Spleen (tissue), 11 donors: ENCODE results near the gene NPTX1. TPM values are rescaled to one million over a fixed set of nuclear protein-coding genes. Genes with fewer than 3 reads are reported as not detected.

Source experiments
- DNase-seq: peaks from one replicate; pipeline ENCODE4 v3.0.0-alpha.2; 2020
- H3K27ac ChIP-seq, 8 donors: fragments of 200-600 bp; sonication (generic) in 7 of 8; 1 replicate in 4 of 8; 2 replicates in 4 of 8; pipeline versions ENCODE4 v1.5.0 to v1.8.0; 2016 to 2021; ENCODE audit warnings: inconsistent platforms in 4 of 8, mild to moderate bottlenecking in 4 of 8, moderate library complexity in 1 of 8
- H3K27me3 ChIP-seq, 7 donors: fragments of 200-600 bp; sonication (generic) in 6 of 7; replicated peaks in 1 of 7; 1 replicate in 4 of 7; 2 replicates in 3 of 7; pipeline versions ENCODE4 v1.5.0 to v1.8.0; 2016 to 2021; ENCODE audit warnings: inconsistent platforms in 3 of 7, mild to moderate bottlenecking in 1 of 7
- H3K36me3 ChIP-seq, 6 donors: fragments of 200-600 bp; sonication (generic) in 5 of 6; 1 replicate in 4 of 6; 2 replicates in 2 of 6; pipeline versions ENCODE4 v1.5.0 to v1.8.0; 2016 to 2021; ENCODE audit warnings: inconsistent platforms in 2 of 6
- H3K4me1 ChIP-seq, 6 donors: fragments of 200-600 bp; sonication (generic) in 5 of 6; 1 replicate in 3 of 6; 2 replicates in 3 of 6; pipeline versions ENCODE4 v1.5.0 to v1.8.0; 2016 to 2021; ENCODE audit warnings: inconsistent platforms in 3 of 6
- H3K4me3 ChIP-seq, 8 donors: fragments of 200-600 bp; sonication (generic) in 7 of 8; 1 replicate in 4 of 8; 2 replicates in 4 of 8; pipeline versions ENCODE4 v1.5.0 to v1.8.0; 2016 to 2021; ENCODE audit warnings: inconsistent platforms in 4 of 8, mild to moderate bottlenecking in 4 of 8, moderate library complexity in 2 of 8
- H3K9me3 ChIP-seq, 8 donors: fragments of 200-600 bp; sonication (generic) in 7 of 8; 1 replicate in 4 of 8; 2 replicates in 4 of 8; pipeline versions ENCODE4 v1.5.0 to v1.8.0; 2016 to 2021; ENCODE audit warnings: inconsistent platforms in 4 of 8
- CTCF ChIP-seq, 11 experiments: fragments of 200-600 bp in 7 of 11; fragments of 450-650 bp in 4 of 11; sonication (generic) in 4 of 11; IDR thresholded peaks in 8 of 11; conservative IDR thresholded peaks in 3 of 11; 1 replicate in 7 of 11; 2 replicates in 4 of 11; pipeline versions ENCODE4 v1.4.0 to v1.8.0; 2016 to 2021; ENCODE audit warnings: antibody characterized with exemption in 11 of 11, inconsistent platforms in 4 of 11, mild to moderate bottlenecking in 1 of 11
- POLR2A ChIP-seq, 3 donors: fragments of 450-650 bp; IDR thresholded peaks; one replicate each; pipeline ENCODE4 v1.5.1; 2017; ENCODE audit warnings: antibody characterized with exemption in 3 of 3, mild to moderate bottlenecking in 1 of 3
- POLR2AphosphoS5 ChIP-seq, 3 donors: sonication (generic); formaldehyde crosslinking; IDR thresholded peaks; one replicate each; pipeline ENCODE4 v1.5.1; 2017; ENCODE audit warnings: antibody characterized with exemption in 3 of 3
- WGBS, 5 donors: extraction: QIAGEN DNeasy Blood & Tissue Kit in 3 of 5; methylation state at CpG; one replicate each; pipeline versions ENCODE4 v1.1.5 to v1.1.7; 2013 to 2018; 5-methylcytosine and 5-hydroxymethylcytosine counted together
- intact Hi-C: fragments of 100-400 bp; cut with DNase I; formaldehyde crosslinking; loops from one replicate; pipeline ENCODE4 v1.15.0; 2023; ENCODE audit warnings: low total_unique reads
- polyA plus RNA-seq, 3 donors: library from polyadenylated mRNA; stranded (reverse); fragments of 200-250 nt; gene quantifications; one replicate each; pipeline ENCODE4 v1.2.1, GENCODE V29; 2013
- total RNA-seq, 7 donors: library from RNA; depleted of rRNA in 3 of 7; stranded (reverse); fragments of >200 nt in 3 of 7; fragmentation: NEBNext Ultra II Directional in 4 of 7; extraction: Animal tissue kit (Norgen Biotek cat#: 25700) in 4 of 7; gene quantifications; one replicate each; pipeline versions ENCODE4 v1.1.0 to v1.2.1, GENCODE V29; 2016 to 2021
- donor health status: healthy with polysubstance abuse.
- donor health status: DM: no; HTN: no; CAD: no; lungs with moderate emphysema.
- donor health status: DM: no; HTN: no; CAD: no.
- donor health status: Bipolar disorder and iron deficiency.
- donor health status: healthy.
- donor health status: DM: no; HTN: no; CAD: no.
- donor health status: DM: yes; HTN: yes; CAD: no.

NPTX1 gene
- total and polyA plus RNA-seq, 10 donors, result 0.04 to 14.0 (median 3.6) TPM

DNA sequence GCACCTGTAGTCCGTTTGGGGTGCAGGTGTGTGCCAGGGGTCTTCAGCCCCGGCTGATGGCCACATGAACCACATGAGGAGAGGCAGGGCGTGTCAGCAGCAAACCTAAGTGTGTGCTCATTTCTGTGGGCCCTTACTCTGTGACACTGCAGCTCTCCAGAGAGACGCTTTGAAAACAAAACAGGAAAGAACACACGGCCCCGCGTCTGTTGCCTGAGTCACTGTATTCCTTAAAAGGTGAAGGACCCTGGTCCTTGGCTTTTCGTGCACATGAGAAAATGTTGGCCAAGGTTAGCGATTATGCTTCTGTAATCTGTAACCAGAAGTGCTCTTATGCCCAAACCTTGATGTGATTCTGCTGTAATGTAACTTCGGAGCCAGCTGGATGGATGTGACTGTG is 38.9 kb downstream of the NPTX1 start:
- 70 to 84% (median 82%) methylated on average over 10 of the region's 10 CpGs for WGBS, 5 donors
- Histone ChIP-seq H3K4me3 (no peak overlapping the region), H3K9me3 (no peaks in the 10 kb centered on the region), H3K36me3 (peaks cover 0 to 13% (median 0%) of the 10 kb centered on the region in 6 donors), H3K4me1 (peaks cover 0 to 8% (median 0%) of the 10 kb centered on the region in 6 donors), H3K27ac (no peak overlapping the region), H3K27me3 (no peaks in the 10 kb centered on the region)
- no peak for TF ChIP-seq CTCF (IDR thresholded peaks at IDR 0.05 in 8 of 11, conservative IDR thresholded peaks at IDR 0.05 in 3 of 11)
- TF ChIP-seq POLR2AphosphoS5 (IDR thresholded peaks at IDR 0.05), result no peak
- TF ChIP-seq POLR2A (IDR thresholded peaks at IDR 0.05), result no peak
- intact Hi-C loops, result no loop called here
- no peak for DNase-seq

DNA sequence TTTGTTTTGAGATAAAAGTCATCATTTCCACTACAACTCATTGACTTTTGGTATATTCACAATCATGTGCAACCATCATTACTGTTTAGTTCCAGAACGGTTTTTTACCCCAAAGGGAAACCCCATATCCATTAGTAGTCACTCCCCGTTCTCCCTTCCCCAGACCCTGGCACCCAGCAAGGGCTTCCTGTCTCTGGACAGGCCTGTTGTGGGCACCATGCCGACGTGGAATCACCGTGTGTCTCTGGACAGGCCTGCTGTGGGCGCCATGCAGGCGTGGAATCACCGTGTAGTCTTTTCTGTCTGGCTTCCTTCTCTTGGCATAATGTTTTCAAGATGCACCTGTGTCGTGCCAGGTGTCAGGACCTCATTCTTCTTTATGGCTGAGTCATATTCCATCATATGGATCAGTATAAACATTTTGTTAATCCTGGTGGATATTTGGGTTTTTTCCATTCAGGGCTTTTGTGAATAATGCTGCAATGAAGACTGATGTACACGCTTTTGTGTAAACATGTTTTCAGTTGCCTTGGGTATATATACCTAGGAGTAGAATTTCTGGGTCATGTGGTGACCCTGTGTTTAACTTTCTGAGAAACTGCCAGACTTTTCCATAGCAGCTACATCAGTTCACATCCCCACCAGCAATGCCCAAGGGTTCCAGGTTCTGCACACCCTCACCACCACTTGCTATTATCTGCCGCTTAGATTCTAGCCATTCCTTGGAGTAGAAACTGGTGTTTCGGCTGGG is 42.3 kb downstream of the NPTX1 start:
- Histone ChIP-seq H3K4me1 (peaks cover 0 to 11% (median 0%) of the 10 kb centered on the region in 6 donors), H3K27me3 (no peaks in the 10 kb centered on the region), H3K9me3 (no peaks in the 10 kb centered on the region), H3K4me3 (no peak overlapping the region), H3K27ac (no peak overlapping the region), H3K36me3 (peaks cover 0 to 18% (median 3%) of the 10 kb centered on the region in 6 donors)
- WGBS, 5 donors, result 78 to 84% (median 80%) methylated on average over 12 of the region's 12 CpGs
- no peak for DNase-seq
- intact Hi-C loops, result no loop called here
- TF ChIP-seq POLR2AphosphoS5 (IDR thresholded peaks at IDR 0.05) (no peak), POLR2A (IDR thresholded peaks at IDR 0.05) (no peak), CTCF (IDR thresholded peaks at IDR 0.05 in 8 of 11, conservative IDR thresholded peaks at IDR 0.05 in 3 of 11) (no peak)

GRCh38 chr17:80432961-80433550 is 43.4 kb downstream of the NPTX1 start:
- Histone ChIP-seq H3K4me3 (no peak overlapping the region), H3K4me1 (peaks cover 0 to 11% (median 0%) of the 10 kb centered on the region in 6 donors), H3K36me3 (peaks cover 0 to 28% (median 3%) of the 10 kb centered on the region in 6 donors), H3K27me3 (no peaks in the 10 kb centered on the region), H3K9me3 (no peaks in the 10 kb centered on the region), H3K27ac (no peak overlapping the region)
- DNase-seq, result peak; percentile 54
- intact Hi-C loops, result no loop called here
- WGBS, 5 donors, result 87 to 92% (median 90%) methylated on average over 6 of the region's 6 CpGs
- no peak for TF ChIP-seq CTCF (IDR thresholded peaks at IDR 0.05 in 8 of 11, conservative IDR thresholded peaks at IDR 0.05 in 3 of 11)
- no peak for TF ChIP-seq POLR2AphosphoS5 (IDR thresholded peaks at IDR 0.05)
- TF ChIP-seq POLR2A (IDR thresholded peaks at IDR 0.05), result no peak

GRCh38 chr17:80432350-80432955 is 44.0 kb downstream of the NPTX1 start:
- Histone ChIP-seq H3K9me3 (no peaks in the 10 kb centered on the region), H3K4me1 (peaks cover 0 to 11% (median 0%) of the 10 kb centered on the region in 6 donors), H3K36me3 (peaks cover 0 to 29% (median 3%) of the 10 kb centered on the region in 6 donors), H3K27me3 (no peaks in the 10 kb centered on the region), H3K27ac (no peak overlapping the region), H3K4me3 (no peak overlapping the region)
- intact Hi-C loops, result no loop called here
- peak; percentile 64 for DNase-seq
- 79 to 87% (median 81%) methylated on average over 6 to 15 of the region's 15 CpGs for WGBS, 5 donors
- TF ChIP-seq CTCF (IDR thresholded peaks at IDR 0.05 in 8 of 11, conservative IDR thresholded peaks at IDR 0.05 in 3 of 11) (no peak), POLR2AphosphoS5 (IDR thresholded peaks at IDR 0.05) (no peak), POLR2A (IDR thresholded peaks at IDR 0.05) (no peak)
